GM12892 (cell line): ENCODE data around the gene RMRP.

ENCODE experiments used
- DNase-seq: peaks from one replicate; pipeline ENCODE4 v3.0.0; 2011; ENCODE audit not compliant: insufficient read length
- FAIRE-seq: peaks from 2 replicates; lab custom pipeline; 2011; peaks lifted over from hg19 to GRCh38; lab: Jason Lieb, UNC
- POLR2A ChIP-seq: IDR thresholded peaks from 2 replicates; pipeline ENCODE4 v1.6.1; 2011; ENCODE audit warnings: low read depth, low read length, control low read depth
- POLR2AphosphoS5 ChIP-seq: IDR thresholded peaks from 2 replicates; pipeline ENCODE4 v1.6.1; 2011; ENCODE audit warnings: low read depth, low read length, control low read depth
- TAF1 ChIP-seq: IDR thresholded peaks from 2 replicates; pipeline ENCODE4 v1.6.1; 2011; ENCODE audit warnings: low read depth, mild to moderate bottlenecking, control low read depth, low read length, borderline replicate concordance

RMRP gene

DNA sequence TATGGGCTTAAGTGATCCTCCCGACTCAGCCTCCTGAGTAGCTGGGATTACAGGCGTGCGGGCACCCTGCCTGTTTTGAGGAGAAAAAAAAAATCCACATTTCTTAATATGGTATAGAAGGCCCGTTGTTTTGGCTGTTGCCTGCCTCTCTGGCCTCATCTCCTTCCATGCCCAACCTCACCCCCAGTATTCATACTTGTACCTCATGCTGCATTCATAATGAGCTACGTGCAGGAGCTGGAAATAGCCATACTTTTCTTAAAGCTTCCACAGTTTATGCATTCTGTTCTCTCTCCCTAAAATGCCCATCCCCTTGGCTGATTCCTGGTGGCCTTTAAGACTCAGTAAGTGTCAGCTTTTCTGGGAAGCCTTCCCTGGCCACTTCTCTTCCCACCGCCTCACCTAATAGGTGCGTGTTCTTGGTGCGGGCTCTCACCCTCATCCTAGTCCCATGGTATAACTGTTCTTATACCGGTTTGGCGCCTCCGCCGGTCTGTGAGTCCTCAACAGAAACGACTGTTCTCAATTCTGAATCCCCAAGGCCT lies 34.0 kb upstream of the RMRP start:
- DNase-seq: no peak
- no peak for TF ChIP-seq POLR2AphosphoS5
- TF ChIP-seq TAF1: no peak
- TF ChIP-seq POLR2A: no peak
- FAIRE-seq: no peak

DNA sequence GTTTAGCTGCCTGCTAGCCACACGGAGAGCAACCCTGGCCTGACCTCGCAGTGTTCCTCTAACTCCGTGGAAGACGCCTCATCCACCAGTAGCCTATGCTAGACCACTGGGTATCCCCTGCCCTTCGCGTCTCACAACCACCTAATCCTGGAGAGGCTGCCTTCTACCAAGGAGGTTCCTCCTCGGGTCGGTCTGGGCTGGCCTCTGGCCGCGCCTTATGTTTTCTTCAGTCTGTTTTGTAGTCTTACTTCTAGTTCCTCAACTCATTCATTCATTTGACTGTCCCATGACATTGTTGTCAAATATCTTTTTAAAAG lies 33.5 kb upstream of the RMRP start:
- DNase-seq: no peak
- FAIRE-seq: no peak
- TF ChIP-seq TAF1 (no peak), POLR2AphosphoS5 (no peak), POLR2A (no peak)

DNA sequence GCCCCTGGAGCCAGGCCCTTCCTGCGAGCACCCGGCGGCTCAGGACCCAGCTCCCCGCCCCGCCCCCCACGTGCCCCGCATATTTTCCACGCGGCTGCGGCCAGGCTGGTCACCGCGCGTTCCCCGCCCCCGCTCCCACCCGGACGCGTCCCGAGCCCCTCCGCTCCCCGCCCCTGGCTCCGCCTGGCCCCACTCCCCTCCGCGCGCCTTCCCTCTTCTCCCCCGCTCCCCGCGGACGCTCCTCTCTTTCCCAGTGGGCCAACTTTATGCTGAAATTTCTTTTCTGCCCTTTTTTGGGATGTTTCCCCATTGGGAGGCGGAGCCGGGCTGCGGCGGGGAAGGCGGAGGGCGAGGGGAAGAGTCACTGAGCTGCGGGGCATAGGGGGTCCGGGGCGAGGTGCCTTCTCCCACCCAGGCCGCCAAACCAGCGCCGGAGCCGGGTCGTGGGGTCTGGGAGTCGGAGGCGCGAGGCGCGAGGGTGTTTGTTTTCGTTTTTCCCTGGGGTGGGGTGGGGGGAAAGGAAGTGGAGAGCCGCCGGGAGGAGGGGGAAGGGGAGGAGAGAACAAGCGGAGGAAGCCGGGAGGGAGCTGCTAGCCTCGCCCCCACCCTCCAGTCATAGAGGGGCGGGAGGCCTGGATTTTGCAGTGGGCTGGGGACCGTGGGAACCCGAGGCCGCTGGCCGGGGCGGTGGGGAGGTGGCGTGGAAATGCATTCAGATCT lies 33.0 kb upstream of the RMRP start:
- peak; percentile 62 for DNase-seq
- no peak for TF ChIP-seq POLR2AphosphoS5
- no peak for FAIRE-seq

DNA sequence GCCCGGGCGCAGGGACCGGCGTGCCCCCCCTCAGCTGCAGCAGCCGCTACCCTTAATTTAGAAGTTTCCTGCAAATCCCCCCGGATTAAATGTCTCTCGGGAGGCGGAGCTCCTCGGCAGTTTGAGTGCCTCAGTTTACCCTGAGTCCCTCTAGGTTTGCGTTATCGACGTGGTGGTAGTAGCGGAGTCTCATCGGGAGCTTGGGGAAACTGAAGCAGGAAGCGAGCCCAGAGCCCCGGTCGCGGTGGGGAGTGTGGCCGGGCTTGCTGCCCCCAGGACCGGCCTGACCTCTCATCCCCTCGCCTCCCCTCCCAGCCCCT lies 32.4 kb upstream of the RMRP start:
- no peak for FAIRE-seq
- no peak for TF ChIP-seq POLR2A
- TF ChIP-seq POLR2AphosphoS5: no peak
- no peak for TF ChIP-seq TAF1
- DNase-seq: no peak

DNA sequence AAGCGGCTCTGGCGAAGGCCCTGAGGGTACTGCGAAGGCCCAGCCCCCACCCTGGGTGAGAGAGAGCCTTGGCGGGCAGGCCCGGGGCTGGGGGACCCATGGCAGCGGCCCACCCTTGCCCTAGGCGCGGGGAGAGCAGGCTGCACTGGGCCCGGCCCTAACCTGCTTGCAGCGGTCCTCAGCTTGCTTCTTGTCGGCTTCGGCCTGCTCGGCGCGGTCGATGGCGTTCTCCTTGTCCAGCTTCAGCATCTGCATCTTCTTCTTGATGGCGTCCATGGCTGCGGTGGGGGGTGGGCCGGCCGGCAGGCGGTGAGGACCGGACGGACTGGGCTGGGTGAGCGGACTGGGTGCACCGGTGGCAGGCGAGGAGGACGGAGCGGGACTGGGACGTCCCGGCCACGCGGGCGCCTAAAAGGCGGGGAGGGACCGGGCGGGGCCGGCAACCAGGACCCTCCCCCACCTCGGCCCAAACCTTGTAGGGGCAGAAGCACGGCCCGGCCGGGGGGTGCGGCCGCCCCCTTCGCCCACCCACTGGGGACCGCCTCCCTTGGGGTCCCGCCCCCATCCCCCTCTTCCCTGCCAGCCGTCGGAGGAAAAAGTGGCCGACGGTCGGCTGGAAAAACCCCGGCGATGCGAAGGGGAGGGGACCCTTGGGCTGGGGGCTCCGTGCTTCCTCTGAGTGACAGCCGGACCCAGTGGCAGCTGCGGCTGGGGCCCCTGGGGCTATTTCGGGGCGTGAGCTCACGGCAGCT lies 31.9 kb upstream of the RMRP start, which contains the start of gene TPM2:
Gene TPM2, minus strand, starts transcription at position 384 of the 752 bp plus-strand sequence. Its CDS starts 108 bp downstream, at position 276.
- FAIRE-seq (no peak), DNase-seq (no peak)

DNA sequence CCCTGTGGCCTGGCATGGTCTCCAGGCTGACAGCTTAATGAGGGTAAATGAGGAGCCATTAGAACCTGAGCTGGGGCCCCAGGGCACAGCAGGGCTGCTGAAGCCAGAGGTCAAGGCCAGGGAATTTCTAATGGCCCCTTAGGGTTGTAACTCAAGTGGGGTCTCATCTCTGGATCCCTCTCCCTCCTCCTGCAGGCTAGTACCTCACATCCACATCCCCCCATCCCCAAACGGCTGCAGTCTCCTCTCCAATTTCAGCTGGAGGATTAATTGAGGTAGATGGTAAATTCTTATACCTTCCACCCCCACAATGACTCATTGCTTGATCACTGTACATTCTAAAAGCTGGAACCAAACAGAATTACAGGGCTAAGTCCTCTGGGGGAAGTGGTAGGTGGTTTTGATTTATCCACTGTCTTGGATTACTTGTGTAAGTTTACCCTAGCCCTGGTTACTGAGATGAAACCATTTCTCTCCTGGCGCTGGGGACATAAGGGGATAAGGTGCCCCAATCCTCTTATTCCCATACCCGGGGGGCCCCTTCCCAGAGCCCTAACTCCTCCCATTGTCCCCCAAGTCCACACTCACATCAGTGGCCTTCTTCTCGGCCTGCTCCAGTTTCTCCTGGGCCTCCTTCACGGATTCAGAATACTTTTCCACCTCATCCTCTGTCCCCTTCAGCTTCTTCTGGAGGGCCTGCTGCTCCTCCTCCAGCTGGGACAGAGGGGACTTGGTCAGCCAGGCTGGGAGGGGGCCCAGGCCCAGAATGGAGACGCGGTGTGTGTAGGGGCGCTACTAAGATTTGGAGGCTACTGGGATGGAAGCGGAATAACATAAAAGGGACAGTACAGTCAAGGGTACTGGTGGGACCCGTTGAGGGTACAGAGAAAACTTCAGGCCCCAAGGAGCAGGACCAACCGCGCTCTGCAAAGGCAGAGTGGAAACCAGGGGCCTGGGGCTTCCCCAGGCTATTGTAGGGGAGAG lies 31.0 kb upstream of the RMRP start:
- FAIRE-seq (no peak), DNase-seq (no peak)
- TF ChIP-seq POLR2AphosphoS5 (no peak), POLR2A (no peak), TAF1 (no peak)

More for the DNA sequence above, 31.9 kb upstream of the RMRP start, which contains the start of gene TPM2:
- TF ChIP-seq POLR2A: no peak
- TF ChIP-seq TAF1: no peak
- TF ChIP-seq POLR2AphosphoS5: no peak

DNA sequence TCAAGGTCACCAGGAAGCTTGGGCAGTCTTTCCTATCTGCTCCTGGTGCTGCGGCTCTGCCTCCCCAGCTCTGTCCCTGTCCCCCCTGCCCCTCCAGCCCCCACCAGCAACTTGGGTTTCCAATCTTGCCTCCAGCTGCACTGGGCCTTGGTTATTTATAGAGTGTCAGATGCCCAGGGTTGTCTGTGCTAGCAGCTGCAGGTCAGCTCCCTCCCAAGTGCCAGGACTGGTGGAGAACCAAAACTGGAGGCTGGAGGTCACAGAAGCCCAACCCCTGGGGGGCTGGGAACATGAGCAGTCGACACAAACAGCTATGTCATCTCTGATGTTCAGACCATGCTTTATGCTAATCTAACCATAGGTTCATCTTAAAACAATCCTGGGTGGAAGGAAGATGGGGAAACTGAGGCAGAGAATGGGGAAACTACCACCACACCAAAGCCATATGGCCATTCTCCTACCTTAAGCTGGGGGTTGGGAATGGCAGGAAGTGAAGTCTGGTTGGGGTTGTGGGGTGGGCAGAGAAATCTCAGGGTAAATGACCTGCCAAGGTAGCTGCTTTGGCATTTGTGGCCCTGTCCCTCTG lies 30.2 kb upstream of the RMRP start:
- DNase-seq (no peak), FAIRE-seq (no peak)
- no peak for TF ChIP-seq POLR2A
- TF ChIP-seq TAF1: no peak
- TF ChIP-seq POLR2AphosphoS5: no peak

DNA sequence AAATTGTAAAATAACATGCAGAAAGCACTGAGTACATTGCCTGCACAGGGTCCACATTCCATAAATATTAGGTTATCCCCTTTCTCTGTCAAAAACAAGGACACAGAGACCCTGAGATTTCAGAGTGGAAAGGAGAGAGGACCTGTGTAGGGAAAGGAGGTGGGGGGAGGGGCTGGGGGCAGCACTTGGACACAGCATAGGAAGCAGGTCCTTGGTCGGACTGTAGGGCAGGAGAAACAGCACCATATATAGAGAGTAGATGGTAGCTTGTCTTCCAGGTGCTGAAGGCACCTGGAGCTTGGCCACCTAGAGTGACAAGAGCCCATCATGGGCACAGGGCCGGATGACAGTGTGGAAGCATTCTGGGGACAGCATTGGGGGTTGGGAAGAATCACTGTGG lies 29.5 kb upstream of the RMRP start:
- DNase-seq (no peak), FAIRE-seq (no peak)
- TF ChIP-seq TAF1 (no peak), POLR2A (no peak), POLR2AphosphoS5 (no peak)

DNA sequence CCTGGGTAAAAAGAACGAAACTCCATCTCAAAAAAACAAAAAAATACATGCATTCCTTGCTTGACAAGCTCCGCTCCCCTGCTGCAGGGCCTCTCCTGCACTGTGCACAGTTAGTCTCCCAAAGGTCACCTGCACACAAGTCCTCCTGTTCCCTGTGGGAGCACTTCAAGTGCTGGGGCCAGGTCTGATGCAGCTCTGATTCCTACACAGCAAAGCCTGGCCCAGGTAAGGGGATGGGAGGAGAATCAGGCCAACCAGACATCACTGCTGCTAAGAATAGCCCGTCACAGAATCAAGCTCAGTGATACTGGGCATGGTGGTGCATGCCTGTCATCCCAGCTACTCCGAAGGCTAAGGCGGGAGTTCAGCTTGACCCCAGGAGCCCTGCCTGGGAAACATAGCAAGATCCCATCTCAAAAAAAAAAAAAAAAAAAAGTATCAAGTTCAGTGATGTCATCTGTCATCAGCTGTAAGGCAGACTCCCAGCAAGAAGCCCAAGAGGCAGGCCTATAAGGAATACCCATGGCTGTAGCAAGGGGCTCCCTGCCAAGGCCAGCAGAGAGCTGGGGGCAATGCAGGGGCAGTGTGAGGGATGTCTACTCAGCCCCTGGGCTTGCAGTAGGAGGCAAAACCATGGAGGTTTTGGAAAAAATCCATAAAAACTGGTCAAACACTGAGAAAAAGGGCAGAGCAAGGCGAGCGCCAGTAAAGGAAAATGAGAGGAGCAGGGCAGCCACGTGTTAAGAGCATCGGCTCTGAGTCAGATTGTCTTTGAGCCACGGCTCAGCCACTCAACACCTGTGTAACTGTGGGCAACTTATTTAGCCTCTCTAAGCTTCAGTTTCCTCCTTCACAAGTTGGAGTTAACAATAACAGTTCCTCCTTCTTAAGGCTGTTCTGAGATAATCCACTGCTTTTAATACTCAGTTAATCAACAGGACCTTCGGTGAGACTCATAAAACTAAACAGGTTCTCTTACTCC lies 28.7 kb upstream of the RMRP start:
- FAIRE-seq: no peak
- TF ChIP-seq TAF1 (no peak), POLR2A (no peak)
- DNase-seq: no peak

DNA sequence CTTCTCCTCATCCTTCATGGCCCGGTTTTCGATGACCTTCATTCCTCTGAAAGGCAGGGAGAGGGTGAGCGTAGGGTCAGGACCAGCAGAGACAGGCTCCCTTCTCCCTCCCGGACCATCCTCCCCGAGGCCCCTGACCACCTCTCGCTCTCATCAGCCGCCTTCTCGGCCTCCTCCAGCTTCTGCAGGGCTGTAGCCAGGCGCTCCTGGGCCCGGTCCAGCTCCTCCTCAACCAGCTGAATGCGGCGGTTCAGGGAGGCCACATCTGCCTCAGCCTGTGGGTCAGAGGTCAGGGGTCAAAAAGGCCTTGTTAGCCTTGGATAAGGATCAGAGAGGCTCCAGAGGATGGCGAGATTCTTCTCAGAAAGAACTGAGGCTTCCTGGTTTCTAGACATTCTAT lies 27.7 kb upstream of the RMRP start:
- FAIRE-seq: no peak
- TF ChIP-seq POLR2A: no peak
- no peak for TF ChIP-seq POLR2AphosphoS5
- TF ChIP-seq TAF1: no peak
- no peak for DNase-seq
